SK-N-SH (cell line): Measurements from ENCODE around the gene APRT. TPM values are rescaled to one million over a fixed set of nuclear protein-coding genes. Genes with fewer than 3 reads are reported as not detected.

Experiments
- CTCF ChIA-PET: fragments of 300-600, 350-600 bp; formaldehyde crosslinking; extraction: SDS; loops from one replicate; lab custom pipeline; 2021; lab: Yijun Ruan, JAX
- POLR2A ChIA-PET: fragments of 350-600 bp; sonication (Branson Sonifier 250); formaldehyde crosslinking; extraction: SDS; loops from one replicate; lab custom pipeline; 2020; ENCODE audit warnings: antibody characterized with exemption, inconsistent platforms; lab: Yijun Ruan, JAX
- DNase-seq: peaks from one replicate; pipeline ENCODE4 v3.0.0; 2012
- H2AFZ ChIP-seq: fragments of 200-600 bp; sonication (generic); 2 replicates; pipeline ENCODE4 v1.8.1; 2016; ENCODE audit warnings: antibody characterized with exemption, mild to moderate bottlenecking, low read depth
- H3F3A ChIP-seq: fragments of 200-600 bp; sonication (generic); replicated peaks from 2 replicates; pipeline ENCODE3; 2016; ENCODE audit warnings: antibody characterized with exemption, mild to moderate bottlenecking; ENCODE audit not compliant: insufficient read depth
- H3K27ac ChIP-seq, 2 experiments: fragments of 200-500 bp in 1 of 2; fragments of 200-600 bp in 1 of 2; sonication (Bioruptor generic) in 1 of 2; sonication (generic), shearing (Covaris generic) in 1 of 2; 2 replicates each; pipeline versions ENCODE4 v1.5.1 to v1.6.1; 2014 to 2016; ENCODE audit warnings: low read depth in 2 of 2, inconsistent platforms in 1 of 2, low read length in 1 of 2, mild to moderate bottlenecking in 1 of 2, mixed read lengths in 1 of 2
- H3K27me3 ChIP-seq: fragments of 200-600 bp; sonication (generic), shearing (Covaris generic); 2 replicates; pipeline ENCODE4 v1.6.1; 2016; ENCODE audit warnings: mixed run types; ENCODE audit not compliant: insufficient read depth
- H3K36me3 ChIP-seq, 2 experiments: fragments of 200-500 bp in 1 of 2; fragments of 200-600 bp in 1 of 2; sonication (Bioruptor generic) in 1 of 2; sonication (generic) in 1 of 2; replicated peaks in 1 of 2; 2 replicates each; pipeline versions ENCODE3 to v1.5.1; 2014 to 2016; ENCODE audit warnings: low read length in 1 of 2, mild to moderate bottlenecking in 1 of 2; ENCODE audit not compliant: insufficient read depth in 2 of 2, control insufficient read depth in 1 of 2
- H3K4me1 ChIP-seq, 2 experiments: fragments of 200-500 bp in 1 of 2; fragments of 200-600 bp in 1 of 2; sonication (Bioruptor generic) in 1 of 2; sonication (generic), shearing (Covaris generic) in 1 of 2; 2 replicates each; pipeline versions ENCODE4 v1.5.1 to v1.6.1; 2014 to 2016; ENCODE audit warnings: low read depth in 1 of 2, low read length in 1 of 2, mixed run types in 1 of 2; ENCODE audit not compliant: insufficient read depth in 2 of 2, control insufficient read depth in 1 of 2
- H3K4me2 ChIP-seq: fragments of 200-600 bp; sonication (generic), shearing (Covaris generic); 2 replicates; pipeline ENCODE4 v1.6.1; 2017; ENCODE audit warnings: mixed run types
- H3K4me3 ChIP-seq, 2 experiments: fragments of 200-500 bp in 1 of 2; fragments of 200-600 bp in 1 of 2; sonication (Bioruptor generic) in 1 of 2; sonication (generic), shearing (Covaris generic) in 1 of 2; 2 replicates each; pipeline versions ENCODE4 v1.5.1 to v1.8.1; 2014 to 2016; ENCODE audit warnings: low read depth in 2 of 2, inconsistent platforms in 1 of 2, low read length in 1 of 2, mild to moderate bottlenecking in 1 of 2, mixed read lengths in 1 of 2, moderate library complexity in 1 of 2
- H3K79me2 ChIP-seq: fragments of 200-600 bp; sonication (generic); 2 replicates; pipeline ENCODE4 v1.8.1; 2017; ENCODE audit warnings: mild to moderate bottlenecking; ENCODE audit not compliant: insufficient read depth
- H3K9ac ChIP-seq: fragments of 200-600 bp; sonication (generic); 2 replicates; pipeline ENCODE4 v1.6.1; 2017; ENCODE audit warnings: mixed run types
- H3K9me2 ChIP-seq: fragments of 200-600 bp; sonication (generic); 2 replicates; pipeline ENCODE4 v1.6.1; 2017; ENCODE audit warnings: mixed run types
- H3K9me3 ChIP-seq: fragments of 200-600 bp; sonication (generic); 2 replicates; pipeline ENCODE4 v1.6.1; 2017; ENCODE audit warnings: mixed run types, mild to moderate bottlenecking, moderate library complexity
- H4K20me1 ChIP-seq: fragments of 200-600 bp; sonication (generic); 2 replicates; pipeline ENCODE4 v1.6.1; 2017; ENCODE audit warnings: mild to moderate bottlenecking, mixed run types; ENCODE audit not compliant: insufficient read depth
- CHD2 ChIP-seq: fragments of 150-350 bp; IDR thresholded peaks from 2 replicates; pipeline ENCODE4 v1.6.1; 2018; ENCODE audit warnings: low read length; ENCODE audit not compliant: partially characterized antibody
- FOSL2 ChIP-seq: IDR thresholded peaks from 2 replicates; pipeline ENCODE4 v1.4.0; 2012; ENCODE audit warnings: low read depth, mild to moderate bottlenecking, moderate library complexity, borderline replicate concordance
- GABPA ChIP-seq: IDR thresholded peaks from 2 replicates; pipeline ENCODE4 v1.4.0; 2012; ENCODE audit warnings: low read depth, mild to moderate bottlenecking
- MAX ChIP-seq: IDR thresholded peaks from 2 replicates; pipeline ENCODE4 v1.4.0; 2012; ENCODE audit warnings: low read depth
- MXI1 ChIP-seq: IDR thresholded peaks from 2 replicates; pipeline ENCODE4 v1.6.1; 2012; ENCODE audit warnings: mild to moderate bottlenecking, low read depth, low read length, improper control_type of control experiment
- PBX3 ChIP-seq: IDR thresholded peaks from 2 replicates; pipeline ENCODE4; 2012
- POLR2AphosphoS5 ChIP-seq: IDR thresholded peaks from 2 replicates; pipeline ENCODE4 v1.6.1; 2012; ENCODE audit warnings: low read depth, low read length
- RAD21 ChIP-seq: IDR thresholded peaks from 2 replicates; pipeline ENCODE4 v1.6.1; 2012; ENCODE audit warnings: mild to moderate bottlenecking, low read length
- REST ChIP-seq: IDR thresholded peaks from 2 replicates; pipeline ENCODE4 v1.6.1; 2012; ENCODE audit warnings: mild to moderate bottlenecking, low read depth, low read length, moderate library complexity
- TAF1 ChIP-seq: IDR thresholded peaks from 2 replicates; pipeline ENCODE4 v1.6.1; 2012; ENCODE audit warnings: low read depth, mild to moderate bottlenecking, low read length, moderate library complexity, borderline replicate concordance
- WGBS: methylation state at CpG from one replicate; pipeline ENCODE4 v1.1.6; 2017; ENCODE audit warnings: low lambda C conversion rate; 5-methylcytosine and 5-hydroxymethylcytosine counted together
- polyA plus RNA-seq, 3 experiments: library from polyadenylated mRNA; depleted of rRNA; stranded (reverse); fragments of >200 nt; gene quantifications; 2 replicates each; pipeline ENCODE4 v1.2.3, GENCODE V29; 2012
- TF ChIP-seq, protein P1 (sequence below): IDR thresholded peaks from 2 replicates; pipeline ENCODE4 v1.4.0; 2012; ENCODE audit warnings: low read depth, borderline replicate concordance

The APRT gene
- polyA plus RNA-seq, 1 of the 3 experiments (the other 2 are of a cell fraction) = 192 TPM

GRCh38 chr16:88842806-88843205 lies 31.1 kb upstream of the APRT start:
- POLR2A ChIA-PET = no interaction called here
- no peaks in the 10 kb centered on the region for H3F3A ChIP-seq
- 91% methylated on average over 25 of the region's 25 CpGs for WGBS
- no peaks in the 10 kb centered on the region for H3K9me2 ChIP-seq
- no peak overlapping the region for H3K9ac ChIP-seq
- TF ChIP-seq FOSL2 (no peak), PBX3 (no peak), GABPA (no peak)
- TF ChIP-seq, protein P1, sequence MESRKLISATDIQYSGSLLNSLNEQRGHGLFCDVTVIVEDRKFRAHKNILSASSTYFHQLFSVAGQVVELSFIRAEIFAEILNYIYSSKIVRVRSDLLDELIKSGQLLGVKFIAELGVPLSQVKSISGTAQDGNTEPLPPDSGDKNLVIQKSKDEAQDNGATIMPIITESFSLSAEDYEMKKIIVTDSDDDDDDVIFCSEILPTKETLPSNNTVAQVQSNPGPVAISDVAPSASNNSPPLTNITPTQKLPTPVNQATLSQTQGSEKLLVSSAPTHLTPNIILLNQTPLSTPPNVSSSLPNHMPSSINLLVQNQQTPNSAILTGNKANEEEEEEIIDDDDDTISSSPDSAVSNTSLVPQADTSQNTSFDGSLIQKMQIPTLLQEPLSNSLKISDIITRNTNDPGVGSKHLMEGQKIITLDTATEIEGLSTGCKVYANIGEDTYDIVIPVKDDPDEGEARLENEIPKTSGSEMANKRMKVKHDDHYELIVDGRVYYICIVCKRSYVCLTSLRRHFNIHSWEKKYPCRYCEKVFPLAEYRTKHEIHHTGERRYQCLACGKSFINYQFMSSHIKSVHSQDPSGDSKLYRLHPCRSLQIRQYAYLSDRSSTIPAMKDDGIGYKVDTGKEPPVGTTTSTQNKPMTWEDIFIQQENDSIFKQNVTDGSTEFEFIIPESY = no peak
- H4K20me1 ChIP-seq = 0 out of 2 replicates have a peak, but pooled peaks cover 3% of the 10 kb centered on the region
- no peaks in the 10 kb centered on the region for H3K4me1 ChIP-seq
- CTCF ChIA-PET = interaction anchor here (1.0 to 1.2 kb wide), 2 partner anchors 15 to 40 kb away, joined by 3 to 4 read pairs; no protein-coding TSS in a partner anchor
- no peak for DNase-seq
- no peak overlapping the region for H3K4me3 ChIP-seq
- no peaks in the 10 kb centered on the region for H3K79me2 ChIP-seq
- H3K4me2 ChIP-seq = no peak overlapping the region
- peaks cover 0 to 18% of the 10 kb centered on the region in 2 experiments for H3K36me3 ChIP-seq
- no peak overlapping the region for H2AFZ ChIP-seq
- H3K27me3 ChIP-seq = no peaks in the 10 kb centered on the region
- H3K27ac ChIP-seq = no peak overlapping the region
- H3K9me3 ChIP-seq = no peaks in the 10 kb centered on the region

- Histone ChIP-seq H3K79me2 (no peaks in the 10 kb centered on the region), H3K4me2 (no peak overlapping the region), H2AFZ (no peak overlapping the region), H3K36me3 (peaks cover 0 to 17% of the 10 kb centered on the region in 2 experiments), H3K9me2 (no peaks in the 10 kb centered on the region), H3K27ac (no peak overlapping the region), H3K4me3 (no peak overlapping the region), H4K20me1 (0 out of 2 replicates have a peak, but pooled peaks cover 1% of the 10 kb centered on the region), H3F3A (no peaks in the 10 kb centered on the region), H3K27me3 (no peaks in the 10 kb centered on the region), H3K4me1 (no peaks in the 10 kb centered on the region), H3K9me3 (no peaks in the 10 kb centered on the region), H3K9ac (no peak overlapping the region)
- ChIA-PET POLR2A (no interaction called here), CTCF (interaction anchor here (1.0 to 1.2 kb wide), 2 partner anchors 15 to 39 kb away, joined by 3 to 4 read pairs; no protein-coding TSS in a partner anchor)
- TF ChIP-seq MAX = no peak
- no peak for TF ChIP-seq POLR2AphosphoS5
- no peak for TF ChIP-seq TAF1
- TF ChIP-seq, protein P1 = no peak
- no peak for TF ChIP-seq CHD2
- no peak for TF ChIP-seq MXI1
- TF ChIP-seq REST = no peak
- no peak for TF ChIP-seq RAD21
- WGBS = 79% methylated on average over 12 of the region's 15 CpGs
- no peak for DNase-seq
Measured at GRCh38 chr16:88842308-88842756, 30.6 kb upstream of the APRT start.
